ENCODE results near the gene CCNT1.
"Not testable (repeated sequence)": the region's sequence is repeated elsewhere in the genome, so short reads cannot be mapped to it uniquely, and the experiment has no call there.

The CCNT1 gene

DNA sequence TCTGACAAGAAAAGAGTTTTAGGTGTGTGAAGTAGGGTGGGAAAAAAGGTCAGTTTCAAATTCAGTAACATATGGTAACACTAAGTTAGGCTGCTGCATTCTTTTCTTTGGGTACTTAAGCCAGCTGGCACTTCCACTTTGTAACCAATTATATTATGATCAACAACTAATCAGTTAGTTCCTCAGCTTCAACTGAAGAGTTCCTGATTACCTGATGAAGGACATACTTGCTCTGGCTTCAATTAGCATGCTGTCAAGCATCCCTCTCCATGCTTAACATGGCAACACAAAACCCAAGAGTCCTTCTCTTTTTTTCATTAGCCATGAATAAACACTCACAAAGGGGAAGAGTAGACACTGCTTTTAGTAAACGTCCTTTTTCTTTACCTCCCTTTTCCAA is 27.7 kb downstream of the CCNT1 start:
- Histone ChIP-seq H3K36me3 (ENCODE audit: control insufficient read depth, insufficient read depth, low read length) (peaks cover 16% of the 10 kb centered on the region), H3K9ac (ENCODE audit: low read length) (no peak overlapping the region), H3K27me3 (ENCODE audit: control insufficient read depth, insufficient read depth, low read length) (no peaks in the 10 kb centered on the region), H3K4me1 (ENCODE audit: control insufficient read depth, insufficient read depth, low read length) (peaks cover 3% of the 10 kb centered on the region), H3K4me3 (ENCODE audit: low read length) (no peak overlapping the region), H3K27ac (ENCODE audit: low read depth, low read length) (no peak overlapping the region)

DNA sequence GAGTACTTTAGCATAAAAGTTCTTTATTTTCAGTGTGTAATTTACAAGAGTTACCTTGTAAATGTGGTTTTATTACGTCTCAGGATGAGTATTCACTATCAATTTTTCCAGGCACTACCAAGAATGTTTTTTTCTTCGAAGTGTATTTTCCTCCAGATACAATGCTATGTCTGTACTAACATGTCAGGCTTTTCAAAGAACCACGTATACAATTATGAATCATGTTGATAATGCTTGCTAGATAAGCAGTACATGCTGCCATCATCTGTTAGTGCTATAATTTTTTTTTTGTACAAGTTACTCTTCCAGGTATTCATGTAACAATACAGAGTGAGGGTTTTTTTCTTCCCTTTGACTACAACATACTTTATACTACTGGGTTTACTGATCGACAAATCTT is 28.9 kb downstream of the CCNT1 start:
- H3K4me1 ChIP-seq (ENCODE audit: control insufficient read depth, insufficient read depth, low read length): peaks cover 3% of the 10 kb centered on the region
- no peak overlapping the region for H3K9ac ChIP-seq (ENCODE audit: low read length)
- H3K27me3 ChIP-seq (ENCODE audit: control insufficient read depth, insufficient read depth, low read length): no peaks in the 10 kb centered on the region
- no peak overlapping the region for H3K4me3 ChIP-seq (ENCODE audit: low read length)
- peaks cover 6% of the 10 kb centered on the region for H3K36me3 ChIP-seq (ENCODE audit: control insufficient read depth, insufficient read depth, low read length)
- H3K27ac ChIP-seq (ENCODE audit: low read depth, low read length): no peak overlapping the region

DNA sequence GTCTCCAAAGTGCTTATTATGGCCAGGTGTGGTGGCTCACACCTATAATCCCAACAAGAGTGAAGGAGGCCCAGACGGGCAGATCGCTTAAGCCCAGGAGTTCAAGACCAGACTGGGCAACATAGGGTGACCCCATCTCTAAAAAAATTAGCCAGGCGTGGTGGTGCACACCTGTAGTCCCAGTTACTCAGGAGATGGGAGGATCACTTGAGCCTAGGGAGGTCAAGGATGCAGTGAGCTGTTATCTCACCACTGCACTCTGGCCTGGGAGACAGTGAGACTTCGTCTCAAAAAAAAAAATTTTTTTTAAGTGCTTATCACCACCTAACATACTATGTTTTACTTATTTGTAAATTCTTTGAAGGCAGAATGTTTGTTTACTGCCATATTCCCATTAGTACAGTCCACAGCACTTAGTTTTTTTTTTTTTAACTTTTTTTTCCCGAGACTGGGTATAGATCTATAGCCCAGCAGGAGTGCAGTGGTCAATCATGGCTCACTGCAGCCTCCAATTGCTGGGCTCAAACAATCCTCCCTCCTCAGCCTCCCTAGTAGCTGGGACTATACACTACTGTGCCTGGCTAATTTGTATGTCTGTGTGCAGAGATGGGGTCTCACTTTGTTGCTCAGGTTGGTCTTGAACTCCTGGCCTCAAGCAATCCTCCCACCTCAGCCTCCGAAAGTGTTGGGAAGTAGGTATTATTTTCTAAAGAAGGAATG is 29.7 kb downstream of the CCNT1 start:
- Histone ChIP-seq H3K36me3 (ENCODE audit: control insufficient read depth, insufficient read depth, low read length) (peaks cover 5% of the 10 kb centered on the region), H3K9ac (ENCODE audit: low read length) (no peak overlapping the region), H3K4me3 (ENCODE audit: low read length) (no peak overlapping the region), H3K27ac (ENCODE audit: low read depth, low read length) (no peak overlapping the region), H3K27me3 (ENCODE audit: control insufficient read depth, insufficient read depth, low read length) (no peaks in the 10 kb centered on the region), H3K4me1 (ENCODE audit: control insufficient read depth, insufficient read depth, low read length) (peaks cover 3% of the 10 kb centered on the region)

DNA sequence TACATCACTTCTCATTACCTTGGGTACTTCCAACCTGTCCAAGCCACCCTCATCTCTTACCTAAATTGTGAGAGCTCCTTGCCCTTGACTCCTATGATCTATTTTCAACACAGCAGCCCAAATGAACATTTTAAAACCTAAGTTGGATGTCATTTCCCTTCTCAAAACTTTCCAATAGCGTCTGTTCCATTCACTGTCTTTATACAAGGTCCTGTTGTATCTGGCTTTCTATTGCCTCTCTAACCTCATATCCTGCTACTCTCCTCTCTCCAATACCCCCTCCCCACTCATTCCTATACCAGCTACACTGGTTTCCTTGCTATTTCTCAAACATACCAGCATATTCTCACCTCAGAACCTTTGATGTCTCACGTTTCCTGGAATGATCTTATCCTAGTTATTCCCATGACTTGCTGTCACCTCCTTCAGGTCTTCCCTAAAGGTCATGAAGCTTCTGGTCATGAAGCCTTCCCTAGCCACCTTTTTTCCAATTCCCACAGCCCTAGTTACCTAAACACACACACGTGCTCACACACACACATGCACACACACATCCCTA is 30.4 kb downstream of the CCNT1 start:
- H3K27me3 ChIP-seq (ENCODE audit: control insufficient read depth, insufficient read depth, low read length): no peaks in the 10 kb centered on the region
- peaks cover 5% of the 10 kb centered on the region for H3K36me3 ChIP-seq (ENCODE audit: control insufficient read depth, insufficient read depth, low read length)
- H3K27ac ChIP-seq (ENCODE audit: low read depth, low read length): no peak overlapping the region

DNA sequence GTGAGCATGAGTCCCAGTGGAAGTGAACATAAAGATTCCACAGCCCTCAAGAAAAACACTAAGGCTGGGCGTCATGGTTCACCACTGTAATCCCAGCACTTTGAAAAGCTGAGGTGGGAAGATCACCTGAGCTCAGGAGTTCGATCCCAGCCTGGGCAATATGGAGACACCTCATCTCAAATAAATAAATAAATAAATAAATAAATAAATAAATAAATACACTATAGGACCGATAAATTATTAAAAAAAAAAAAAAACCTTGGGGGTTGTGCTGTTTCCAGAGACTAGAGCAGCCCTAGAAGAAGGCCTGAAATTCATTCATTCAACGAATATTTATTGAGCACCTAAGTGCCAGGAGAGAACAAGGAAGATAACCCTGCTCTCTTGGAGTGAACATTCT is 33.0 kb downstream of the CCNT1 start:
- H3K9ac ChIP-seq (ENCODE audit: low read length): no peak overlapping the region
- H3K27me3 ChIP-seq (ENCODE audit: control insufficient read depth, insufficient read depth, low read length): no peaks in the 10 kb centered on the region
- H3K4me1 ChIP-seq (ENCODE audit: control insufficient read depth, insufficient read depth, low read length): peaks cover 5% of the 10 kb centered on the region
- H3K4me3 ChIP-seq (ENCODE audit: low read length): no peak overlapping the region
- no peak overlapping the region for H3K27ac ChIP-seq (ENCODE audit: low read depth, low read length)
- H3K36me3 ChIP-seq (ENCODE audit: control insufficient read depth, insufficient read depth, low read length): no peaks in the 10 kb centered on the region

More for the DNA sequence above, 30.4 kb downstream of the CCNT1 start:
- H3K9ac ChIP-seq (ENCODE audit: low read length): no peak overlapping the region
- peaks cover 3% of the 10 kb centered on the region for H3K4me1 ChIP-seq (ENCODE audit: control insufficient read depth, insufficient read depth, low read length)
- no peak overlapping the region for H3K4me3 ChIP-seq (ENCODE audit: low read length)

DNA sequence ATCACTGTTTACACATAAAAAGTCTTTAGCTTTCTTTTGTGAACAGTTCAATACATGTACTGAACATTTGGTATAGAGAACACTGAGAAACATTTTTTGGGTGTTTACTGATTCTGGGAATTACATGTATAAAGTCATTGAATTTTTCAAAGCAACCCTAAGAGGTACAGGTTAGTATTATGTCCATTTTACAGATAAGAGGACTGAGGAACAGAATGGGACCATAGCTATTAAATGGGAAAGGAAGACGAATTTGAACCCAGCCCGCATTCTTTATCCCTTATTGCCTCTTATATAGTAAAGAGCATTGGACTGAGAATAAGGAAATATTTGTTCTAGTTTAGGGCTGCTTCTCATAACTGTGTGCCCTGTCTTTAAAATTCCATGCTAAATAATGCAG is 33.6 kb downstream of the CCNT1 start:
- Histone ChIP-seq H3K4me3 (ENCODE audit: low read length) (no peak overlapping the region), H3K27me3 (ENCODE audit: control insufficient read depth, insufficient read depth, low read length) (no peaks in the 10 kb centered on the region), H3K4me1 (ENCODE audit: control insufficient read depth, insufficient read depth, low read length) (peaks cover 5% of the 10 kb centered on the region), H3K27ac (ENCODE audit: low read depth, low read length) (no peak overlapping the region), H3K9ac (ENCODE audit: low read length) (no peak overlapping the region), H3K36me3 (ENCODE audit: control insufficient read depth, insufficient read depth, low read length) (no peaks in the 10 kb centered on the region)

DNA sequence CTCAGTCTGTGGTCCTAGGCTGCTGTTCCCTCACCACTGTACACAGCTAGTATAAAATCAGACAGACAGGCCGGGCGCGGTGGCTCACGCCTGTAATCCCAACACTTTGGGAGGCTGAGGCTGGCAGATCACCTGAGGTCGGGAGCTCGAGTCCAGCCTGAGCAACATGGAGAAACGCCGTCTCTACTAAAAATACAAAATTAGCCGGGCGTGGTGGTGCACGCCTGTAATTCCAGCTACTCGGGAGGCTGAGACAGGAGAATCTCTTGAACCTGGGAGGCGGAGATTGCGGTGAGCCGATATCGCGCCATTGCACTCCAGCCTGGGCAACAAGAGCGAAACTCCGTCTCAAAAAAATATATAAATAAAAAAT is 34.0 kb downstream of the CCNT1 start:
- not testable (repeated sequence) for H3K27ac ChIP-seq (ENCODE audit: low read depth, low read length); H3K27me3 ChIP-seq (ENCODE audit: control insufficient read depth, insufficient read depth, low read length); H3K36me3 ChIP-seq (ENCODE audit: control insufficient read depth, insufficient read depth, low read length); H3K4me1 ChIP-seq (ENCODE audit: control insufficient read depth, insufficient read depth, low read length); H3K9ac ChIP-seq (ENCODE audit: low read length)
- H3K4me3 ChIP-seq (ENCODE audit: low read length): peak overlapping the region; percentile 100

DNA sequence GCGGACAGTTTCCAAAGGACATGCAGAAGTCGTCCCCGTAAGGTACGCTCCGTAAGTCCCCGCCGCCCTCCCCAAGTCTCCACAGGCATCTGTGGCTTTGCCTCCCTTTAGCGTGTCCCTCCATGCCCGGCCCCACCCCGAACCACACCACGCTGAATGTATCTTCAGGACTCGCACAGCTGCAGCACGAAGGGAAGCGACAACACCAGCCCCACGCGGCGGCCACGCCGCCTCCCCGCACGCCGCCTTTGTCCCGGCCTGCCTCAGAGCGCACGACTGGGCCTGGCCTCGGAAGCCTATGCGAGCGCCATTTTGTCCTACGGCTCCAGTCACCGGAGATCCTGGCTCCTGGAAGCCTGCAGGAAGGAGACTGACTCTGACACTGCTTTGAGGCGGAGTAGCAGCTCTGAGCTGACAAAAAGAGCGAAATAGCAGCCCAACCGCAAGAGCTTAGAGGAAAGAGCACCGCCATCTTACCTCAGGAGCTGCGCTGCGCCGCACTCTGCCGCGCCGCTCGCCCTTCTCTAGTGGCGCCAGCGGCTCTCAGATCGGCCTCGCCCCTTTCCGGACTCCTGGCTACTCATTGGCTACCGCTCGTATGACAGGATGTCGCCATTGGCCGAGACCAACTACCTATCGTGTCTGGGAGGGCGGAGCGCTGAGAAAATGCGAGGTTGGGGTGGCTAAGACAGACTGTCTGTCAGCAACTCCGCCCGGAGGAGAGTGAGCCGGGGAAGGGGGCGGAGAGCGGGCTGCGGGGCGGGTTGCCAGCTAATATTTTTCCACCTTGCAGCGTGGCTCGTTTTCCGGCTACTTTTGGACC is 34.6 kb downstream of the CCNT1 start, which contains the start of gene KANSL2:
Gene KANSL2, minus strand, starts transcription at position 529 of the 823 bp plus-strand sequence. CDS start 606 bp downstream, outside the sequence.
- H3K4me1 ChIP-seq (ENCODE audit: control insufficient read depth, insufficient read depth, low read length): peaks cover 5% of the 10 kb centered on the region
- peak within 1 kb of the TSS; percentile 100 for H3K4me3 ChIP-seq (ENCODE audit: low read length)
- peaks cover 3% of the 10 kb centered on the region for H3K36me3 ChIP-seq (ENCODE audit: control insufficient read depth, insufficient read depth, low read length)
- peak within 1 kb of the TSS; percentile 100 for H3K9ac ChIP-seq (ENCODE audit: low read length)
- peak within 1 kb of the TSS; percentile 98 for H3K27ac ChIP-seq (ENCODE audit: low read depth, low read length)
- no peaks in the 10 kb centered on the region for H3K27me3 ChIP-seq (ENCODE audit: control insufficient read depth, insufficient read depth, low read length)

DNA sequence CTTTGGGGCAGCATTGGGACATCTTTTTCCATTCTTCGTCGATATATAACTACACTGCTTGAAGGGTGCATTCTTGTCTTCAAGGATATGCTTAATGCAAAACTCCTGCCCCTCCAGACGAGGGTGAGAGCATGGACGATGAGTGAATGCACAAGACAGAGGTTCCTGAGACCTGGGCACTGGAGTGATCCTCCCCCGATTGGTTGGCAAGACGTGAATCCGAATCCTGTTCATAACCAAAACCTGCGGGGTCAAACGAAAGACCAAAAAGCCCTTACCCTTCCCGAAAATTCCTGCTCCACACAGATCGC is 35.2 kb downstream of the CCNT1 start:
- Histone ChIP-seq H3K9ac (ENCODE audit: low read length) (peak overlapping the region; percentile 100), H3K4me3 (ENCODE audit: low read length) (peak overlapping the region; percentile 100), H3K27ac (ENCODE audit: low read depth, low read length) (peak overlapping the region; percentile 98), H3K27me3 (ENCODE audit: control insufficient read depth, insufficient read depth, low read length) (no peaks in the 10 kb centered on the region), H3K4me1 (ENCODE audit: control insufficient read depth, insufficient read depth, low read length) (peaks cover 5% of the 10 kb centered on the region), H3K36me3 (ENCODE audit: control insufficient read depth, insufficient read depth, low read length) (peaks cover 3% of the 10 kb centered on the region)

DNA sequence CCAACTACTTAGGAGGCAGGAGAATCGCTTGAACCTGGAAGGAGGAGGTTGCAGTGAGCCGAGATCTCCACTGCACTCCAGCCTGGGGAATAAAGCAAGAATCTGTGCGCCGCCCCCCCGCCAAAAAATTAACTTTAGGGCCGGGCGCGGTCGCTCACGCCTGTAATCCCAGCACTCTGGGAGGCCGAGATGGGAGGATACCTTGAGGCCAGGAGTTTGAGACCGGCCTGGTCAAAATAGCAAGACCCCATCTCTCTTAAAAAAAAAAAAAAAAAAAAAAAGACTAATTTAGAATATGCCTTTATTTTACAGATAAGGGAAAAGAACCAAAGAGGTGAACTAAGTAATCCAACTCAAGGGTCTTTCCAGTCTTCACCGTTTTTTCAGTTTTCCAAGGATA is 35.6 kb downstream of the CCNT1 start:
- H3K9ac ChIP-seq (ENCODE audit: low read length): no peak overlapping the region
- H3K27me3 ChIP-seq (ENCODE audit: control insufficient read depth, insufficient read depth, low read length): no peaks in the 10 kb centered on the region
- peak overlapping the region; percentile 100 for H3K4me3 ChIP-seq (ENCODE audit: low read length)
- H3K27ac ChIP-seq (ENCODE audit: low read depth, low read length): no peak overlapping the region
- H3K4me1 ChIP-seq (ENCODE audit: control insufficient read depth, insufficient read depth, low read length): peaks cover 5% of the 10 kb centered on the region
- peaks cover 3% of the 10 kb centered on the region for H3K36me3 ChIP-seq (ENCODE audit: control insufficient read depth, insufficient read depth, low read length)

DNA sequence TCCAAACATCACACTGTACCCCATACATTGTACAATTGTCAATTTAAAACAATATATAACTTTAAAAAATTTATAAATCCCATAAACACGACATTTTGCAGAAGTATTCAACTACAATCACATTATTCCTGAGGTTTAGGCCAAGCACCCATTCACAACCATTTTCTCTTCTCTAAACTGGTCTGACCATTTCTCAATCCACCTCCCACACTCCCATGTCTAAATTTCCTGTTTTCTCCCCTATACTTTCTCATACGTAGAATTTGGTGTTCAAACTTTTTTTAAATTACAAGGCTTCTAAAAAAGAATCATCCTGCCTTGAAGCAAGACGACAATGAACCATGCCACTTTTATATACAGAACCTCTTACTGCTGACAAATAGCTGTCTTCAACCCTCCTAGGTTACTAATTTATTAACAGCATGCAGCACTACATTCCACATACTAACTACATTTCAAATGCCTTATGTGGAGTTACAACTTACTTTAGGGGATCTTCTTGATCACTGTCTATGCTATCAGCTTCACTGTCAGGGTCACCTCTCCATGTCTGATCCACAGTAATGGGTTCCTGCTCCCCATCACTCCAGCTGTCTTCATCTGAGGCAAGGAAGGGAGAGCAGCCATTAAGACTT is 37.8 kb downstream of the CCNT1 start:
- Histone ChIP-seq H3K27ac (ENCODE audit: low read depth, low read length) (no peak overlapping the region), H3K36me3 (ENCODE audit: control insufficient read depth, insufficient read depth, low read length) (peaks cover 3% of the 10 kb centered on the region), H3K4me1 (ENCODE audit: control insufficient read depth, insufficient read depth, low read length) (peaks cover 5% of the 10 kb centered on the region), H3K4me3 (ENCODE audit: low read length) (no peak overlapping the region), H3K9ac (ENCODE audit: low read length) (no peak overlapping the region), H3K27me3 (ENCODE audit: control insufficient read depth, insufficient read depth, low read length) (no peaks in the 10 kb centered on the region)

DNA sequence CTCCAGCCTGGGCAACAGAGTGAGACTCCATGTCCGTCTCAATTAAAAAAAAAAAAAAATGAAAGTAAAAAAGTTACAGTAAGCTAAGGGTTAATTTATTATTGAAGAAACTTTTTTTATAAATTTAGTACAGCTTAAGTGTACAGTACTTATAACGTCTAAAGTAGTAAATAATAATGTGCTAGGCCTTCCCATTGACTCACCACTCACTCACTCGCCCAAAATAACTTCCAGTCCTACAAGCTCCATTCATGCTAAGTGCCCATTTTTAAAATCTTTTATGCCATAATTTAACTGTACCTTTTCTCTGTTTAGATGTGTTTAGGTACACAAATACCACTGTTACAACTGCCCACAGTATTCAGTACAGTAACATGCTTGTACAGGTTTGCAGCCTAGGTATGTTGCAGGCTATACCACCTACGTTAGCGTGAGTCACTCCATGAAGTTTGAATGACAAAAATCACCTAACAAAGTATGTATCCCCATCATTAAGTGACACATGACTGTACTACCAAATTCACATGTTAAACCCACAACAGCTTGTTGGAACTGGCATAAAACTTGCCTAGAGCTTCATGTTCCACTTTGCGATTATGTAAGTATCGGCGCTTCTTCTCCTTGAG is 45.2 kb downstream of the CCNT1 start:
- no peak overlapping the region for H3K9ac ChIP-seq (ENCODE audit: low read length)
- no peaks in the 10 kb centered on the region for H3K27me3 ChIP-seq (ENCODE audit: control insufficient read depth, insufficient read depth, low read length)
- peaks cover 33% of the 10 kb centered on the region for H3K36me3 ChIP-seq (ENCODE audit: control insufficient read depth, insufficient read depth, low read length)
- no peaks in the 10 kb centered on the region for H3K4me1 ChIP-seq (ENCODE audit: control insufficient read depth, insufficient read depth, low read length)
- H3K4me3 ChIP-seq (ENCODE audit: low read length): no peak overlapping the region
- H3K27ac ChIP-seq (ENCODE audit: low read depth, low read length): no peak overlapping the region

Measured in rectal smooth muscle tissue (tissue), 1 donor.